Activated CD4-positive, alpha-beta memory T cell treated with anti-CD3 and anti-CD28 coated beads for 36 hours (primary cell): ENCODE measurements around the gene CCDC30. TPM values are rescaled to one million over a fixed set of nuclear protein-coding genes. Genes with fewer than 3 reads are reported as not detected.
A peak's percentile ranks its signal among the peaks of the same experiment; 100 is the strongest.
"Not testable (repeated sequence)": the region's sequence is repeated elsewhere in the genome, so short reads cannot be mapped to it uniquely, and the experiment has no call there.

Experiments used
- CTCF ChIA-PET: fragments of 350-600 bp; sonication (Branson Sonifier 250); formaldehyde crosslinking; loops from one replicate; lab custom pipeline; 2021; ENCODE audit warnings: antibody characterized with exemption, inconsistent platforms; lab: Charles Lee
- POLR2A ChIA-PET: fragments of 350-600 bp; sonication (Branson Sonifier 250); formaldehyde crosslinking; loops from one replicate; lab custom pipeline; 2021; ENCODE audit warnings: antibody characterized with exemption; lab: Charles Lee
- DNase-seq: peaks from one replicate; pipeline ENCODE4 v3.0.0-alpha.2; 2020
- H3K27ac Mint-ChIP-seq: one replicate; pipeline ENCODE4 v1.8.0; 2021; ENCODE audit warnings: mixed read lengths
- H3K27me3 Mint-ChIP-seq: one replicate; pipeline ENCODE4 v1.8.0; 2021; ENCODE audit warnings: mixed read lengths
- H3K36me3 Mint-ChIP-seq: one replicate; pipeline ENCODE4 v1.8.0; 2021; ENCODE audit warnings: mixed read lengths
- H3K4me1 Mint-ChIP-seq: one replicate; pipeline ENCODE4 v1.8.0; 2021; ENCODE audit warnings: low read depth, mixed read lengths
- H3K4me3 Mint-ChIP-seq: one replicate; pipeline ENCODE4 v1.8.0; 2021; ENCODE audit warnings: mild to moderate bottlenecking, mixed read lengths
- H3K9me3 Mint-ChIP-seq: one replicate; pipeline ENCODE4 v1.8.0; 2021; ENCODE audit warnings: mixed read lengths
- intact Hi-C: fragments of 100-400 bp; cut with micrococcal nuclease; formaldehyde crosslinking; loops from one replicate; pipeline ENCODE4 v1.15.1; 2023
- total RNA-seq, 2 experiments: library from RNA; stranded (reverse); gene quantifications; one replicate each; pipeline ENCODE4 v1.2.3, GENCODE V29; 2021

CCDC30 gene
- total RNA-seq, 2 experiments from 2014 or later = 1.5 to 2.3 TPM

DNA sequence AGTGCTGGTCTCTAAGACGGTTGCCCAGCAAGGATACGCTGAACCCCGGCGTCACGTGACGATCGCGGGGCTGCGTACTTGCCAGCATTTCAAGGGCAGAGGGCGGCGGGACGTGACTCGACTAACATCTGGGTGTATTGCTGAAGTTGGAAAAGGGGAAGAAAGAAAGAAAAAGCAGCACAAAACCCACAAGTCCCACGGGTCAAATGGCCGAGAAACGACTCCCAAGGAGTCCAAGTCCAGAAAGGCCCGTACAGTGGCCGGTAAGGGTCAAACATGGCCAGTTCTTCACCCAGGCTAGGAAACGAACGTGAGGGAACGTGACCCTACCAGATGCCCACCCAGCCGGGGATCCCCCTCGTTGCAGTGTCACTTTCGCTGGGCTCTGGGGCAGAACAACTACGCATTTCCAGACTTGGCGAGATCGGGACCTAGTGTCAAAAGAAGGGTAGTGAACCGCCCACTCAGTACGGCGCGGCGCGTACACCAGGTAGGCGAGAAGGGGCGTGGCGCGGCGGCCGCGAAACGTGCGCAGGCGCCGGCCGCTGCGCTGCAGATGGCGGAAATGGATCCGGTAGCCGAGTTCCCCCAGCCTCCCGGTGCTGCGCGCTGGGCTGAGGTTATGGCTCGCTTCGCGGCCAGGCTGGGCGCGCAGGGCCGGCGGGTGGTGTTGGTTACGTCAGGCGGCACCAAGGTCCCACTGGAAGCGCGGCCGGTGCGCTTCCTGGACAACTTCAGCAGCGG lies 6.9 kb upstream of the CCDC30 start, which contains the start of the genes PPCS and ZMYND12:
Gene PPCS, plus strand, starts transcription at position 534 of the 744 bp plus-strand sequence. Its CDS starts 23 bp downstream, at position 557.
Gene ZMYND12, minus strand, starts transcription at position 13 of the 744 bp plus-strand sequence. CDS start 25 bp downstream, outside the sequence.
- H3K9me3 Mint-ChIP-seq = no peaks in the 10 kb centered on the region
- H3K36me3 Mint-ChIP-seq = peaks cover 24% of the 10 kb centered on the region
- peak within 1 kb of the TSS; percentile 91 for H3K27ac Mint-ChIP-seq
- H3K27me3 Mint-ChIP-seq = no peaks in the 10 kb centered on the region
- ChIA-PET CTCF (no interaction called here), POLR2A (interaction anchor here (0.9 kb wide), 1 partner anchor 118 kb away, joined by 3 read pairs; no protein-coding TSS in a partner anchor)
- DNase-seq = peak; percentile 95
- H3K4me1 Mint-ChIP-seq = peaks cover 23% of the 10 kb centered on the region
- intact Hi-C loops = loop anchor here (1.0 to 5.0 kb wide), 4 partner anchors 8 to 311 kb away; partner anchors contain the start of genes C1orf50, FOXJ3 and P3H1
- peak within 1 kb of the TSS; percentile 79 for H3K4me3 Mint-ChIP-seq

- H3K4me1 Mint-ChIP-seq = peaks cover 23% of the 10 kb centered on the region
- ChIA-PET CTCF (interaction anchor here (0.6 to 0.8 kb wide), 2 partner anchors 118 to 193 kb away, joined by 3 read pairs; no protein-coding TSS in a partner anchor), POLR2A (interaction anchor here (0.9 to 1.2 kb wide), 3 partner anchors 16 to 123 kb away, joined by 3 read pairs; no protein-coding TSS in a partner anchor)
- H3K27me3 Mint-ChIP-seq = no peaks in the 10 kb centered on the region
- peaks cover 24% of the 10 kb centered on the region for H3K36me3 Mint-ChIP-seq
- peak overlapping the region; percentile 79 for H3K4me3 Mint-ChIP-seq
- intact Hi-C loops = loop anchor here (1.0 to 5.0 kb wide), 4 partner anchors 8 to 311 kb away; partner anchors contain the start of genes C1orf50, FOXJ3 and P3H1
- peak; percentile 72 for DNase-seq
- H3K9me3 Mint-ChIP-seq = no peaks in the 10 kb centered on the region
- peak overlapping the region; percentile 91 for H3K27ac Mint-ChIP-seq
Observed at GRCh38 chr1:42456754-42457089, 6.4 kb upstream of the CCDC30 start.

DNA sequence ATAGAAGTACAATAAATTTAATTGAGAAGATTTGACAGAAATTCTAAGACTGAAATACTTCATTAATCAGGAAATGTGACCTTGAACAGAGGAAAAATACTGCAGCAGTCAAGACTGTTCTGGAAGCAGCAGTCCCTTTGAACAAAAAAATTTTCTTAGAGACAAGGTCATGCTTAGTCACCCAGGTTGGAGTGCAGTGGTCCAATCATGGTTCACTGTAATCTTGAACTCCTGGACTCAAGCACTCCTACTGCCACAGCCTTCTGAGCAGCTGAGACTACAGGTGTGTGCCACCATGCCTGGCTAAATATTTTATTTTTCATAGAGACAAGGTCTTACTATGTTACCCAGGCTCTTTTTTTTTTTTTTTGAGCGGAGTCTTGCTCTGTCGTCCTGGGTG lies 1.9 kb upstream of the CCDC30 start:
- Mint-ChIP-seq H3K27me3 (no peaks in the 10 kb centered on the region), H3K9me3 (no peaks in the 10 kb centered on the region), H3K4me1 (peaks cover 40% of the 10 kb centered on the region), H3K36me3 (peaks cover 24% of the 10 kb centered on the region), H3K4me3 (no peak overlapping the region), H3K27ac (no peak overlapping the region)
- DNase-seq = no peak
- POLR2A ChIA-PET = no interaction called here
- intact Hi-C loops = no loop called here
- CTCF ChIA-PET = no interaction called here

GRCh38 chr1:42463921-42464320 lies 835 bp downstream of the CCDC30 start:
- peak overlapping the region; percentile 79 for H3K4me3 Mint-ChIP-seq
- POLR2A ChIA-PET = no interaction called here
- DNase-seq = no peak
- CTCF ChIA-PET = interaction anchor here (1.5 kb wide), 1 partner anchor 290 kb away, joined by 6 read pairs; no protein-coding TSS in a partner anchor
- H3K36me3 Mint-ChIP-seq = peaks cover 7% of the 10 kb centered on the region
- no peak overlapping the region for H3K27ac Mint-ChIP-seq
- intact Hi-C loops = loop anchor here (1.0 to 2.0 kb wide), 2 partner anchors 8 to 195 kb away; partner anchors contain the start of genes PPCS, PPIH and ZMYND12
- H3K27me3 Mint-ChIP-seq = no peaks in the 10 kb centered on the region
- no peaks in the 10 kb centered on the region for H3K9me3 Mint-ChIP-seq
- peaks cover 24% of the 10 kb centered on the region for H3K4me1 Mint-ChIP-seq

DNA sequence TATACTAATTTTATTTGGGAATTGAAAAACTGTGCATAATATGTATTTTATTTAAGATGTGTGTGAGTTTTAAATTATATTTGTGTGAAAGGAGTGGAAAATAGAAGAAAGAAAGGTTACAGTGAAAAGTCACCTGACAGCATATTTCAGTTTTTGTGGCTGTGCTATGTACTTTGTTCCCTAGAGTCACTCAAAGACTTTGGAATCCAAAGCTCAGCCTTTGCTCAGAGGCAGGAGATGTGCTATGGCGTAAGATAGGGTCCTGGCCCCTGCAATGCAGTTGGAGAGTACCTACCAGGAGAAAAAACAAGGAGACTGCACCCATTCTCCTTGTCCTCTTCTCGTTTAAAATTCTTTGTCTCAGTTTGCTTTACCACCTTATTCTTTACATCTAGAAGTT lies 2.9 kb downstream of the CCDC30 start:
- H3K9me3 Mint-ChIP-seq = no peaks in the 10 kb centered on the region
- ChIA-PET CTCF (no interaction called here), POLR2A (no interaction called here)
- no peaks in the 10 kb centered on the region for H3K27me3 Mint-ChIP-seq
- no peak overlapping the region for H3K27ac Mint-ChIP-seq
- no peak overlapping the region for H3K4me3 Mint-ChIP-seq
- peaks cover 20% of the 10 kb centered on the region for H3K4me1 Mint-ChIP-seq
- no peaks in the 10 kb centered on the region for H3K36me3 Mint-ChIP-seq
- DNase-seq = no peak
- intact Hi-C loops = no loop called here

GRCh38 chr1:42469727-42470126 lies 6.6 kb downstream of the CCDC30 start:
- no peaks in the 10 kb centered on the region for H3K4me1 Mint-ChIP-seq

DNA sequence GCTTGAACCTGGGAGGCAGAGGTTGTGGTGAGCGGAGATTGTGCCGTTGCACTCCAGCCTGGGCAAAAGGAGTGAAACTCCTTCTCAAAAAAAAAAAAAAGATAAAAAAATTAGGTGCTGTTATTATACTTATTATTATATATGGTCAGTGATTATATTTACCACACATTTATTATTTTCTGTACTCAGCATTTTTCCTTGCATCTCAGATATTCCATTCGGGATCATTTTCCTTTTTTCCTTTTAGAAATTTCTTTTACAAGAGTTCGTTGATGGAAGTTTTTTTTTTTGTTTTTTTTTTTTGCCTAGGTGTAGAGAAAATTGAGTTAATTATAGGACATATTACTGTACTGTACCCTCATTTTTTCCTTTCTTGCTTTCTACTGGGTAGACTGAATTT lies 13.5 kb downstream of the CCDC30 start:
- Mint-ChIP-seq H3K4me3 (no peak overlapping the region), H3K9me3 (no peaks in the 10 kb centered on the region), H3K27ac (no peak overlapping the region), H3K36me3 (no peaks in the 10 kb centered on the region), H3K4me1 (no peaks in the 10 kb centered on the region), H3K27me3 (no peaks in the 10 kb centered on the region)
- no peak for DNase-seq
- ChIA-PET CTCF (no interaction called here), POLR2A (no interaction called here)
- intact Hi-C loops = no loop called here

More at GRCh38 chr1:42469727-42470126, 6.6 kb downstream of the CCDC30 start:
- intact Hi-C loops = no loop called here
- POLR2A ChIA-PET = no interaction called here
- H3K4me3 Mint-ChIP-seq = no peak overlapping the region
- H3K9me3 Mint-ChIP-seq = no peaks in the 10 kb centered on the region
- CTCF ChIA-PET = no interaction called here
- H3K27me3 Mint-ChIP-seq = no peaks in the 10 kb centered on the region
- no peak for DNase-seq
- H3K36me3 Mint-ChIP-seq = no peaks in the 10 kb centered on the region
- no peak overlapping the region for H3K27ac Mint-ChIP-seq

DNA sequence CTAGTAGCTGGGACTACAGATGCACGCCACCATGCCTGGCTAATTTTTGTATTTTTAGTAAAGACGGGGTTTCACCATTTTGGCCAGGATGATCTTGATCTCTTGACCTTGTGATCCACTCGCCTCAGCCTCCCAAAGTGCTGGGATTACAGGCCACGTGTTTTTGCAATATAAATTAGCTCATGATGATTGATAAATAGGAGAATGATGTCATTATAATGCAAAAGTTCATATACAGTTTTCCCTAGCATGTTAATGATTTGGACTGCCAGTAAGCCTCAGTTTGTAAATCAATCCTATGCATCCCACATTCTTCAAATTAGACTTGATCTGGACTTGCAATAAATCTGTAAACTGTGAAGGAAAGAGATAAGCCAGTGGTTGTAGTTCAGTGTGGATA lies 14.3 kb downstream of the CCDC30 start:
- H3K27me3 Mint-ChIP-seq, H3K4me1 Mint-ChIP-seq, POLR2A ChIA-PET, CTCF ChIA-PET, H3K9me3 Mint-ChIP-seq, DNase-seq, H3K27ac Mint-ChIP-seq, H3K36me3 Mint-ChIP-seq, intact Hi-C loops, H3K4me3 Mint-ChIP-seq: not testable (repeated sequence)

DNA sequence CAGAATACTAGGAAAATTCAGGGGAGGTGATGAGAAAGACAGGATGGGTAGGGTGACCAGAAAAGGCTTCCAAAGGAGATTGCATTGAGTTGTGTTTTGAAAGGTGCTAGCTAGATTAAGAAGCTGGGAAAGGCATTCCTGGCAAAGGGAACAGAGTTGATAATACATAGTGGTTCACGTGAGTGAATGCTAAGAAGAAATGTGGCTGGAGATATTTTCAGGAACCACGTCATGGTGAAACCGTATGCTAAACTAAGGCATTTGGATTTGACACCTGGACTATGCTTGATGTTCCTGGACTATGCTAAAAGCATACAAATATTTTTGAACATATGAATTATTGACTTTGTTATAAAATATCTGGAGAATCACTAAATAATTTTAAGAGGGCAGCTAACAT lies 14.7 kb downstream of the CCDC30 start:
- CTCF ChIA-PET = no interaction called here

DNA sequence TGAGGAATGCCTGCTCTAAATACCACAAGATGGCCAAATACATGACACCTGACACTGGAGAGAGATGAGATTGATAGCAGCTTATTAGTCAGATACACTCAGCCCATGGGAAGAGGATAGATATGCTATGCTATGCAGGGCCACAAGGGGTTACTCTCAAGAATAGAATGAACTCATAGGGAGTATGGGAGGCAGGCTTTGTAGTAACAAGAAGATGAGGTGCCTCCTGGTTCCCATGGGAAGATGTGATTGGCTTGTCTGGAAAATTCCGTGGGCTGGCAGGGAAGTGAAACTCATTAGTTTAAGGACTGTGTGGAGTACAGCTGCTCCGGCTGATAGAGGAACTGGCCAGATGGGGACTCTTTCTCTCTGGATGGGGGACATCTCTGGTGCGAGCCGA lies 16.5 kb downstream of the CCDC30 start:
- intact Hi-C loops = no loop called here
- Mint-ChIP-seq H3K4me3 (no peak overlapping the region), H3K9me3 (no peaks in the 10 kb centered on the region), H3K36me3 (no peaks in the 10 kb centered on the region), H3K27ac (no peak overlapping the region), H3K27me3 (no peaks in the 10 kb centered on the region), H3K4me1 (no peaks in the 10 kb centered on the region)
- ChIA-PET CTCF (no interaction called here), POLR2A (no interaction called here)
- DNase-seq = no peak

More for the DNA sequence above, 14.7 kb downstream of the CCDC30 start:
- H3K27me3 Mint-ChIP-seq = no peaks in the 10 kb centered on the region
- intact Hi-C loops = no loop called here
- no peak overlapping the region for H3K4me3 Mint-ChIP-seq
- no peaks in the 10 kb centered on the region for H3K4me1 Mint-ChIP-seq
- H3K36me3 Mint-ChIP-seq = no peaks in the 10 kb centered on the region
- H3K27ac Mint-ChIP-seq = no peak overlapping the region
- POLR2A ChIA-PET = no interaction called here
- DNase-seq = no peak
- no peaks in the 10 kb centered on the region for H3K9me3 Mint-ChIP-seq

DNA sequence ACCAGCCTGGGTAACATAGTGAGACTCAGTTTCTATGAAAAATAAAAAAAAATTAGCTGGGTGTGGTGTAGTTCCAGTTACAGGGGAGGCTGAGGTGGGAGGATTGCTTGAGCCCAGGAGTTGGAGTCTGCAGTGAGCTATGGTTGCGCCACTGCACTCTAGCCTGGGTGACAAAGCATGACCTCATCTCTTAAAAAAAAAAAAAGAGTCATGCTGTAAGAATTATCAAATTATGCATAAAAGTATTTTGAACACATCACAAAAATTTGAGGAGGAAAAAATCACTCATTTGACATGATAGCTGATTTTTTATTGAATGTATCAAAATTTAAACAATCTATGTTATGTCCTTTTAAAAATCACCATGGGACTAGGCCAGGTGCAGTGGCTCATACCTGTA lies 17.8 kb downstream of the CCDC30 start:
- ChIA-PET POLR2A (no interaction called here), CTCF (interaction anchor here (0.6 kb wide), 1 partner anchor 123 kb away, joined by 3 read pairs; no protein-coding TSS in a partner anchor)

DNA sequence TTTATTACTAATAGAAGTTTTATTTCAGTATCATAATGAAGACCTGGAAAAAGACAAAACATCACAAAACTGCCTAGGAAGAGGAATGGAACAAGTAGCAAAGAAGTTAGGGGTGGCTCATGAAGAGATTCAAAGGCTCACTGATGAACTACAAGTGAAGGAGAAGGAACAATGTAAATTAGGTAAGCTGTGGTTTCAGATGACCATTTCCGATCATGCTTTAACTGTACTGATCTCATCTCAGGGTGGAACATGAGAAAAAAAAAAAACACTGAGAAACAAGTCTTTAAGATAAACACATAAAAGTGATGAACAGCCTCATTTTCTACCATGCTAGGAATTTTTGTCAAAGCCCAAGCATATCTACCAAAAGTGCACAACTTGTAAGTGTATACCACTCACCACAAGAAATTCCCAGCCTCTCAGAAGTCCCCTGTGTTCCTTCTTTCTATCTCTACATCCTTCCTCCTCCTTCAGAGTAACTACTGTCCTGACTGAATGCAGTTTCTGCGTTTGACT lies 19.6 kb downstream of the CCDC30 start:
- intact Hi-C loops = no loop called here
- Mint-ChIP-seq H3K27me3 (no peaks in the 10 kb centered on the region), H3K27ac (no peak overlapping the region), H3K36me3 (no peaks in the 10 kb centered on the region), H3K4me3 (no peak overlapping the region), H3K9me3 (no peaks in the 10 kb centered on the region), H3K4me1 (no peaks in the 10 kb centered on the region)
- no peak for DNase-seq
- CTCF ChIA-PET = no interaction called here
- POLR2A ChIA-PET = no interaction called here

More for the DNA sequence above, 17.8 kb downstream of the CCDC30 start:
- Mint-ChIP-seq H3K27ac (no peak overlapping the region), H3K27me3 (no peaks in the 10 kb centered on the region), H3K36me3 (no peaks in the 10 kb centered on the region), H3K4me3 (no peak overlapping the region), H3K4me1 (no peaks in the 10 kb centered on the region), H3K9me3 (no peaks in the 10 kb centered on the region)
- no peak for DNase-seq
- intact Hi-C loops = no loop called here
